ENCODE measurements around the gene OMD. TPM values are rescaled to one million over a fixed set of nuclear protein-coding genes. Genes with fewer than 3 reads are reported as not detected.

Gene OMD
- total and polyA plus RNA-seq, 2 of the 8 experiments (the other 6 are each of a cell fraction or from before 2014, with no cell fraction given): not detected

- H2BK12ac ChIP-seq (ENCODE audit: low read depth, low read length): no peak overlapping the region
- H2AFZ ChIP-seq (ENCODE audit: low read length): no peak overlapping the region
- CTCF ChIA-PET (ENCODE audit: partially characterized antibody): no interaction called here
- H3K27me3 ChIP-seq (replicated peaks in 1 of 4; ENCODE audit: control insufficient read depth in 3 of 4, extremely low read depth in 1 of 4, insufficient read depth in 3 of 4, low read length in 3 of 4): no peaks in the 10 kb centered on the region
- no peaks in the 10 kb centered on the region for H3K9me3 ChIP-seq (ENCODE audit: insufficient read depth in 2 of 2, low read depth in 1 of 2, low read length in 1 of 2)
- POLR2A ChIA-PET (ENCODE audit: partially characterized antibody): no interaction called here
- no peak overlapping the region for H3K4me2 ChIP-seq (ENCODE audit: insufficient read depth in 1 of 2, low read depth in 2 of 2, low read length in 2 of 2)
- H3K23me2 ChIP-seq (ENCODE audit: low read depth, low read length): no peaks in the 10 kb centered on the region
- FAIRE-seq (no peak), DNase-seq (ENCODE audit: low read depth in 1 of 2, low spot score in 2 of 2) (no peak)
- H3K79me1 ChIP-seq (ENCODE audit: low read depth, low read length): no peaks in the 10 kb centered on the region
- TF ChIP-seq SUZ12 (IDR thresholded peaks at IDR 0.05; ENCODE audit: low read length): no peak
- TF ChIP-seq RXRA (IDR thresholded peaks at IDR 0.05; ENCODE audit: insufficient read depth, low read depth, low read length): no peak
- TF ChIP-seq KDM4A (IDR thresholded peaks at IDR 0.05; ENCODE audit: low read depth, low read length, severe bottlenecking): no peak
- H2BK120ac ChIP-seq (replicated peaks; ENCODE audit: low read depth, low read length): no peak overlapping the region
- H3K23ac ChIP-seq (ENCODE audit: insufficient read length): no peak overlapping the region
- H3K56ac ChIP-seq (replicated peaks; ENCODE audit: insufficient read length, low read depth, low read length): no peak overlapping the region
- 97% methylated on average over 2 of the region's 2 CpGs; no CpG with 5 or more reads in 1 of the 2 experiments for WGBS, 2 experiments (ENCODE audit: extremely low coverage in 1 of 2, insufficient coverage in 1 of 2, insufficient read length in 1 of 2, insufficient replicate concordance in 2 of 2, low coverage in 1 of 2, low lambda C conversion rate in 2 of 2, missing lambda C conversion rate in 1 of 2)
- H2BK5ac ChIP-seq (ENCODE audit: low read depth, low read length): no peak overlapping the region
- no peaks in the 10 kb centered on the region for H3K79me2 ChIP-seq (ENCODE audit: control insufficient read depth in 1 of 2, insufficient read depth in 2 of 2, low read length in 2 of 2)
- no peaks in the 10 kb centered on the region for H4K20me1 ChIP-seq (replicated peaks in 1 of 2; ENCODE audit: control insufficient read depth in 1 of 2, insufficient read depth in 2 of 2, low read length in 2 of 2)
- H3K4ac ChIP-seq (replicated peaks; ENCODE audit: insufficient read length, low read depth, low read length): no peak overlapping the region
- H3K4me1 ChIP-seq (replicated peaks in 1 of 4; ENCODE audit: control insufficient read depth in 3 of 4, insufficient read depth in 4 of 4, low read length in 3 of 4): 0 out of 7 replicates have a peak, but pooled peaks cover 0 to 5% (median 0%) of the 10 kb centered on the region in 4 experiments
- no peak overlapping the region for H3K4me3 ChIP-seq (ENCODE audit: extremely low read depth in 1 of 4, insufficient read depth in 2 of 4, low read depth in 3 of 4, low read length in 4 of 4)
- H4K8ac ChIP-seq (ENCODE audit: extremely low read depth, insufficient read depth, low read length): no peak overlapping the region
- no peak overlapping the region for H3K18ac ChIP-seq (ENCODE audit: extremely low read depth, low read length)
- H3K14ac ChIP-seq (ENCODE audit: insufficient read length): no peak overlapping the region
- H3K36me3 ChIP-seq (ENCODE audit: control insufficient read depth in 2 of 4, insufficient read depth in 4 of 4, low read length in 3 of 4): no peaks in the 10 kb centered on the region
- no peak overlapping the region for H3K27ac ChIP-seq (ENCODE audit: low read depth, low read length)
- no peak overlapping the region for H4K91ac ChIP-seq (replicated peaks; ENCODE audit: insufficient read length, low read length)
- H3K9ac ChIP-seq (replicated peaks in 1 of 4; ENCODE audit: extremely low read depth in 1 of 4, low read depth in 3 of 4, low read length in 3 of 4): no peak overlapping the region
- no peak overlapping the region for H4K5ac ChIP-seq (ENCODE audit: insufficient read length, low read depth, low read length)
- no peak overlapping the region for H2BK15ac ChIP-seq (ENCODE audit: low read length)
- H2BK20ac ChIP-seq (ENCODE audit: low read length): no peak overlapping the region
- H2AK5ac ChIP-seq (ENCODE audit: low read depth, low read length): no peak overlapping the region
These were observed 51.1 kb downstream of the OMD start for GRCh38 chr9:92373167-92373566.

All from H1 (cell line).